Sigmoid colon (tissue), 7 donors: ENCODE results near the gene PERM1. TPM values are rescaled to one million over a fixed set of nuclear protein-coding genes. Genes with fewer than 3 reads are reported as not detected.

Source experiments
- DNase-seq: peaks from one replicate; pipeline ENCODE4 v3.0.0-alpha.2; 2019
- H3K27ac ChIP-seq, 4 donors: fragments of 200-600 bp; sonication (generic); one replicate each; pipeline ENCODE4 v1.5.1; 2016 to 2019; ENCODE audit warnings: mild to moderate bottlenecking in 1 of 4
- H3K27me3 ChIP-seq, 3 donors: fragments of 200-600 bp; sonication (generic); one replicate each; pipeline ENCODE4 v1.5.1; 2019; ENCODE audit warnings: mild to moderate bottlenecking in 1 of 3
- H3K36me3 ChIP-seq, 4 donors: fragments of 200-600 bp; sonication (generic); one replicate each; pipeline ENCODE4 v1.5.1; 2016 to 2019
- H3K4me1 ChIP-seq, 4 donors: fragments of 200-600 bp; sonication (generic); one replicate each; pipeline ENCODE4 v1.5.1; 2017 to 2019
- H3K4me3 ChIP-seq, 4 donors: fragments of 200-600 bp; sonication (generic); one replicate each; pipeline ENCODE4 v1.5.1; 2017 to 2019; ENCODE audit warnings: mild to moderate bottlenecking in 2 of 4, moderate library complexity in 1 of 4
- H3K9me3 ChIP-seq, 4 donors: fragments of 200-600 bp in 3 of 4; sonication (generic) in 3 of 4; one replicate each; pipeline versions ENCODE4 v1.5.1 to v1.6.1; 2013 to 2019
- EP300 ChIP-seq, 4 donors: sonication (generic); formaldehyde crosslinking; IDR thresholded peaks; one replicate each; pipeline ENCODE4 v1.6.1; 2017; ENCODE audit warnings: antibody characterized with exemption in 4 of 4
- POLR2A ChIP-seq, 2 donors: fragments of 450-650 bp; IDR thresholded peaks; one replicate each; pipeline ENCODE4 v1.6.1; 2016; ENCODE audit warnings: antibody characterized with exemption in 2 of 2, mild to moderate bottlenecking in 2 of 2, moderate library complexity in 2 of 2
- POLR2AphosphoS5 ChIP-seq, 4 donors: sonication (generic); formaldehyde crosslinking; IDR thresholded peaks; one replicate each; pipeline ENCODE4 v1.6.1; 2017; ENCODE audit warnings: antibody characterized with exemption in 4 of 4
- WGBS, 2 donors: extraction: QIAGEN DNeasy Blood & Tissue Kit; methylation state at CpG; one replicate each; pipeline ENCODE4 v1.1.7; 2013; 5-methylcytosine and 5-hydroxymethylcytosine counted together
- intact Hi-C: fragments of 100-400 bp; cut with DNase I; formaldehyde crosslinking; loops from one replicate; pipeline ENCODE4 v1.15.1; 2023
- polyA plus RNA-seq, 3 donors: library from polyadenylated mRNA; stranded (reverse); fragments of 200-250 nt; gene quantifications; one replicate each; pipeline ENCODE4 v1.2.3, GENCODE V29; 2013
- total RNA-seq, 4 donors: library from RNA; depleted of rRNA; stranded (reverse); fragments of >200 nt; gene quantifications; one replicate each; pipeline ENCODE4 v1.1.0, GENCODE V29; 2016
- TF ChIP-seq, protein P1 (sequence below), 4 experiments: fragments of 450-650 bp in 3 of 4; fragments of 200-600 bp in 1 of 4; IDR thresholded peaks; one replicate each; pipeline ENCODE4 v1.5.1; 2016 to 2019; ENCODE audit warnings: antibody characterized with exemption in 4 of 4, mild to moderate bottlenecking in 3 of 4, moderate library complexity in 2 of 4
- donor health status: healthy with polysubstance abuse.
- donor health status: Bipolar disorder and iron deficiency.
- donor health status: healthy.

Gene PERM1
- total and polyA plus RNA-seq, 7 donors = under 0.01 to 0.69 (median 0.16) TPM; not detected in 4

DNA sequence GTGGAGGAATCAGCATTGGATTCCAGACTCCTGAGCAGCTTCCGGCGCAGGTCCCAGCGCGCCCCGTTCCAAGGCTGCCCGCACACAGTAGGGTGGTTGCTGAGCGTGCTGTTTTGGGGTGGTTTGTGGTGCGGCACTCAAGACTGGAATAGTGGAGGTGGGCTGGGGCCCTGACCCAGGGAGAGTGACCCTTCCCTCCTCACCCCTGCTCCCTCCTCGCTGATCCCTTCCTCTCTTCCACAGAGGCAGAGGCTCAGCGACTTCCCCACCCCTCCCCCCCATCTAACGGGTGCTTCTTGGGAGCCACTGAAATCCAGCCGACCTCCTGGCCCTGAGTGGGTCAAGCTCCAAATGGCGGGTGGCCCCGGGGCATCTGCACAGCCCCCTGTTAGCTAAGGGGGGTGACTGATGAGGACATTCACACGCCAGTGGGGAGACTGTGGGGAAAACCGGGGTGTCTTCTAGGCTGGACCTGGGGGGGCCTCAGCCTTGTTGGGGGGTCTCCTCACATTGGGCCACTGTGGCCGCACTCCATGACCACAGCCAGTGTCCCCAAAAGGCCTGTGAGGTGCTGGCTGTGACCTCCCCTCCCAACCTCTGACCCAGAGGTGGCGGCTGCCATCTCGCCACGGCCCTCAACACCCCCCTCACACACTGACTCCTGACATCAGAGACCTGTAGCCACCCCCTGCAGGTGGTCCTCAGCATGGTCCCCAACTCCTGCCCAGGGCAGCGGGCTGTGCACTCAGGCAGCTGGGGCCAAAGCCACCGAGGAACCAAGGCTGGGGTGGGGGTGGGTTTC is 21.9 kb upstream of the PERM1 start:
- Histone ChIP-seq H3K9me3 (no peaks in the 10 kb centered on the region), H3K4me1 (peaks cover 0 to 43% (median 38%) of the 10 kb centered on the region in 4 donors), H3K27me3 (peaks cover 0 to 7% (median 5%) of the 10 kb centered on the region in 3 donors), H3K27ac (no peak overlapping the region), H3K4me3 (no peak overlapping the region), H3K36me3 (no peaks in the 10 kb centered on the region)
- 83 to 86% methylated on average over 22 of the region's 22 CpGs for WGBS, 2 donors
- intact Hi-C loops = no loop called here
- DNase-seq = no peak
- no peak for TF ChIP-seq POLR2AphosphoS5 (IDR thresholded peaks at IDR 0.05)
- TF ChIP-seq EP300 (IDR thresholded peaks at IDR 0.05) = no peak
- TF ChIP-seq, protein P1, sequence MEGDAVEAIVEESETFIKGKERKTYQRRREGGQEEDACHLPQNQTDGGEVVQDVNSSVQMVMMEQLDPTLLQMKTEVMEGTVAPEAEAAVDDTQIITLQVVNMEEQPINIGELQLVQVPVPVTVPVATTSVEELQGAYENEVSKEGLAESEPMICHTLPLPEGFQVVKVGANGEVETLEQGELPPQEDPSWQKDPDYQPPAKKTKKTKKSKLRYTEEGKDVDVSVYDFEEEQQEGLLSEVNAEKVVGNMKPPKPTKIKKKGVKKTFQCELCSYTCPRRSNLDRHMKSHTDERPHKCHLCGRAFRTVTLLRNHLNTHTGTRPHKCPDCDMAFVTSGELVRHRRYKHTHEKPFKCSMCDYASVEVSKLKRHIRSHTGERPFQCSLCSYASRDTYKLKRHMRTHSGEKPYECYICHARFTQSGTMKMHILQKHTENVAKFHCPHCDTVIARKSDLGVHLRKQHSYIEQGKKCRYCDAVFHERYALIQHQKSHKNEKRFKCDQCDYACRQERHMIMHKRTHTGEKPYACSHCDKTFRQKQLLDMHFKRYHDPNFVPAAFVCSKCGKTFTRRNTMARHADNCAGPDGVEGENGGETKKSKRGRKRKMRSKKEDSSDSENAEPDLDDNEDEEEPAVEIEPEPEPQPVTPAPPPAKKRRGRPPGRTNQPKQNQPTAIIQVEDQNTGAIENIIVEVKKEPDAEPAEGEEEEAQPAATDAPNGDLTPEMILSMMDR (IDR thresholded peaks at IDR 0.05) = no peak
- TF ChIP-seq POLR2A (IDR thresholded peaks at IDR 0.05) = no peak

DNA sequence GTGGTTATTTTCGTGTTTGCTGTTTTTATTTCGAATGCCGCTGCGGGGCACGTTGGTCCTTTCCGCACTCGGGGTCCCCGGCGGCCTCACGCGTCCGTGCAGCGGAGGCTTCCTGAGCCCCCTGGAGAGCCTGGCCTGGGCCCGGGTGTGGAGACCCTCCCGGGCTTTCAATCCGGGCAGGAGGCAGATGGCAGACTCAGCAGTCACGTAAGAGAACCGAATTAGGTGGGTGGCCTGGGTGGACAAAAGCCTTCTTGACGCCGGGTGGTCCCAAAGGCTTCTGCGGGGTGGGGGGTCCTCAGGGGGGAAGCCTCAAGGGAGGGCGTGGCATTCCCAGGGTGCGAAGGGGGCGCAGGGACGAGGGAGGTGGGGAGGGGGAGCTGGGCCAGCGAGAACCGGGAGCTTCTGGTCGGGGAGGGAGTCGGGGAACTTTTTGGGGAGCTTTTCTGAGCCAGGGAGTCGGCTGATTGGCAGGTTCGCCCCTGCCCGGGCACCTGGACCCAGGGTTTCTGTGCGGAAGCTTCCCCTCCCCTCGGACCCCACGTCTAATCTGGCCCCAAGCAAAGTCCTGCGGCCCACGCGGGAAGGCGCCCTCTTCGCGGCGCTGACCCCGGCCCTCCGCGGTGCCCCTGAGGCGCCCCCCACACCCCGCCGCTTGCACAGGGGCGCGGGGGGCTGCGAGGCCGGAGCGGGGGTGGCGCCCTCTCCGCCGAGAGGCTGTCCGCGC is 19.3 kb upstream of the PERM1 start:
- Histone ChIP-seq H3K36me3 (no peaks in the 10 kb centered on the region), H3K27ac (peak overlapping the region; percentile 89 to 98 (median 96)), H3K27me3 (peaks cover 0 to 17% (median 5%) of the 10 kb centered on the region in 3 donors), H3K4me1 (peaks cover 0 to 56% (median 47%) of the 10 kb centered on the region in 4 donors), H3K9me3 (no peaks in the 10 kb centered on the region), H3K4me3 (peak overlapping the region; percentile 58 to 92 (median 60))
- DNase-seq = peak; percentile 73
- intact Hi-C loops = loop anchor here (1.0 kb wide), 1 partner anchor 42 kb away; the partner anchor contains the start of gene NOC2L
- TF ChIP-seq POLR2A (IDR thresholded peaks at IDR 0.05) (no peak), EP300 (IDR thresholded peaks at IDR 0.05) (no peak), POLR2AphosphoS5 (IDR thresholded peaks at IDR 0.05) (no peak)
- TF ChIP-seq, protein P1 (IDR thresholded peaks at IDR 0.05) = no peak
- 2 to 3% methylated on average over 58 of the region's 58 CpGs for WGBS, 2 donors

DNA sequence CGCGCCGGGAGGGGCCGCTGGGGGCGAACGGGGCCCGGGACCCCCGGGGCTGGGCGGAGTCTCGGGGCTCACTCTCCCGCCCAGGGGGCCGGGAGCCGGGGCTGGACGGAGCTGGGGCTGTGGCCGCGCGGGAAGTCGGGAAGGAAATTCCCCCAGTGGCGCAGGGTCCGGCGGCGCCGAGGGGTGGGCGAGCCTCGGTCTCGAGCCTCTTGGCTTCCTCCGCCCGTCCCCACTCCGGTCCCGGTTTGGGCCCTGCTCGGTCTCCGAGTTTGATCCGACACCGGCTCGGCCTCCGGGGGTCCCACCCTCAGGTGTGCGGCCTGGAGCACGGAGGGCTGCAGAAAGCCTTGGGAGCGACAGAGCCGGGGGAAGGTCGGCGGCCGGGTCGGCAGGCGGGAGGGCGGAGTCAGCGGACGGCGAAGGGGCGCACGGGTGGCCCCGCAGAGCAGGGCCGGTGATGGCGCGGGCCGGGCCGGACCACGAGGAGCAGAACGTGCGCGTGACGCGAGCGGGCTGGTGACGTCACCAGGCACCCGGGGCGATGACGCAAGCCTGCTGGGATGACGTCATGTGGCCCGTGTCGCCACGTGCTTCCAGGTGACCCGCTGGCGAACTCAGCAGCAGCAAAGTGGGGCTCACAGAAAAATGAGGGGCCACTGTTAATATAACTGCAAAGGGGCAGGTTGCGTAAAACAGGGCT is 18.6 kb upstream of the PERM1 start:
- H3K27ac ChIP-seq = peak overlapping the region; percentile 89 to 98 (median 96)
- H3K36me3 ChIP-seq = no peaks in the 10 kb centered on the region
- peak; percentile 95 for DNase-seq
- 1% methylated on average over 75 of the region's 75 CpGs for WGBS, 2 donors
- H3K4me3 ChIP-seq = peak overlapping the region; percentile 58 to 92 (median 60)
- peak in 3 of 4 donors; percentile 97 to 98 (median 98) for TF ChIP-seq EP300 (IDR thresholded peaks at IDR 0.05)
- TF ChIP-seq POLR2AphosphoS5 (IDR thresholded peaks at IDR 0.05) = peak; percentile 80 to 92 (median 89)
- TF ChIP-seq POLR2A (IDR thresholded peaks at IDR 0.05) = peak; percentile 20 to 45
- TF ChIP-seq, protein P1 (IDR thresholded peaks at IDR 0.05) = no peak
- peaks cover 0 to 17% (median 5%) of the 10 kb centered on the region in 3 donors for H3K27me3 ChIP-seq
- H3K9me3 ChIP-seq = no peaks in the 10 kb centered on the region
- H3K4me1 ChIP-seq = peaks cover 0 to 51% (median 42%) of the 10 kb centered on the region in 4 donors
- intact Hi-C loops = loop anchor here (1.0 kb wide), 2 partner anchors 19 to 41 kb away; partner anchors contain the start of gene NOC2L

DNA sequence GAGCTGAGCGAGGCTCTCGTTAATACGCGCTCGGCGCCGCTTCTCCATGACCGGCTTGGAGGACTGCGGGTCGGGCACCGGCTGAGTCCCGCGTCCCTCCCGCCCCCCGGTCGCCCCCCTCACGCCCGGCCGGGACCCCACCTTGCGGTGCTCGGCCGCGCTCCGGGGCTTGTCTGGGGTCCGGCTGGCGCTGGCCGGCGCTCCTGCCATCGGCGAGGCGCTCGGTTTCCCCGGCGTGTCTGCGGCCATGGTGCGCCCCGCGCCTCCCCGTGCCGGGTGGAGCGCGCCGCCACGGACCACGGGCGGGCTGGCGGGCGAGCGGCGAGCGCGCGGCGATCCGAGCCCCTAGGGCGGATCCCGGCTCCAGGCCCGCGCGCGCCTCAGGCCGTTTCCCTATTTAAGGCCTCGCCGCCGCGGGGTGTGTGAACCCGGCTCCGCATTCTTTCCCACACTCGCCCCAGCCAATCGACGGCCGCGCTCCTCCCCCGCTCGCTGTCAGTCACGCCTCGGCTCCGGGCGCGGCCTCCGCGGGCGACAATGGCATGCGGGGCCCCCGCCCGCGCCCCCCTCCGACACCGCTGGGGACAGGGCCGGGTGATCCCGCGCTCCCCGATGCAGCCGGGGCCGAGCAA is 17.9 kb upstream of the PERM1 start, which contains the start of gene HES4:
HES4 (minus strand) TSS at position 373 of the 632 bp plus-strand sequence; CDS start at position 249, 124 bp downstream.
- TF ChIP-seq EP300 (IDR thresholded peaks at IDR 0.05) = peak in 2 of 4 donors; percentile 25 to 63
- TF ChIP-seq POLR2A (IDR thresholded peaks at IDR 0.05) = no peak
- peak; percentile 60 to 90 (median 68) for TF ChIP-seq POLR2AphosphoS5 (IDR thresholded peaks at IDR 0.05)
- TF ChIP-seq, protein P1 (IDR thresholded peaks at IDR 0.05) = no peak
- peaks cover 0 to 17% (median 5%) of the 10 kb centered on the region in 3 donors for H3K27me3 ChIP-seq
- H3K36me3 ChIP-seq = no peaks in the 10 kb centered on the region
- peaks cover 0 to 45% (median 35%) of the 10 kb centered on the region in 4 donors for H3K4me1 ChIP-seq
- H3K4me3 ChIP-seq = peak within 1 kb of the TSS; percentile 58 to 92 (median 60)
- peak within 1 kb of the TSS; percentile 89 to 98 (median 96) for H3K27ac ChIP-seq
- intact Hi-C loops = loop anchor here (1.0 kb wide), 1 partner anchor 19 kb away; no protein-coding TSS in a partner anchor
- DNase-seq = peak; percentile 97
- 0 to 1% methylated on average over 95 of the region's 95 CpGs for WGBS, 2 donors
- no peaks in the 10 kb centered on the region for H3K9me3 ChIP-seq
